ENCODE data around the gene KRTAP4-5.
"Not testable (repeated sequence)": the region's sequence is repeated elsewhere in the genome, so short reads cannot be mapped to it uniquely, and the experiment has no call there.

- not testable (repeated sequence) for TF ChIP-seq POLR2A (IDR thresholded peaks at IDR 0.05)
- TF ChIP-seq, protein P1, sequence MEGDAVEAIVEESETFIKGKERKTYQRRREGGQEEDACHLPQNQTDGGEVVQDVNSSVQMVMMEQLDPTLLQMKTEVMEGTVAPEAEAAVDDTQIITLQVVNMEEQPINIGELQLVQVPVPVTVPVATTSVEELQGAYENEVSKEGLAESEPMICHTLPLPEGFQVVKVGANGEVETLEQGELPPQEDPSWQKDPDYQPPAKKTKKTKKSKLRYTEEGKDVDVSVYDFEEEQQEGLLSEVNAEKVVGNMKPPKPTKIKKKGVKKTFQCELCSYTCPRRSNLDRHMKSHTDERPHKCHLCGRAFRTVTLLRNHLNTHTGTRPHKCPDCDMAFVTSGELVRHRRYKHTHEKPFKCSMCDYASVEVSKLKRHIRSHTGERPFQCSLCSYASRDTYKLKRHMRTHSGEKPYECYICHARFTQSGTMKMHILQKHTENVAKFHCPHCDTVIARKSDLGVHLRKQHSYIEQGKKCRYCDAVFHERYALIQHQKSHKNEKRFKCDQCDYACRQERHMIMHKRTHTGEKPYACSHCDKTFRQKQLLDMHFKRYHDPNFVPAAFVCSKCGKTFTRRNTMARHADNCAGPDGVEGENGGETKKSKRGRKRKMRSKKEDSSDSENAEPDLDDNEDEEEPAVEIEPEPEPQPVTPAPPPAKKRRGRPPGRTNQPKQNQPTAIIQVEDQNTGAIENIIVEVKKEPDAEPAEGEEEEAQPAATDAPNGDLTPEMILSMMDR (IDR thresholded peaks at IDR 0.05): not testable (repeated sequence)
Measured at GRCh38 chr17:41104386-41105038, 45.1 kb downstream of the KRTAP4-5 start.
